A673 (cell line): ENCODE measurements around the gene GLDN. TPM values are rescaled to one million over a fixed set of nuclear protein-coding genes. Genes with fewer than 3 reads are reported as not detected.

Experiments used
- Bru-seq: library from RNA; stranded (reverse); fragments of 400-500 nt; gene quantifications from one replicate; lab custom pipeline; 2021; lab: Mats Ljungman, UMichigan
- BruChase-seq, 2 experiments: library from RNA; stranded (reverse); fragments of 400-500 nt; gene quantifications; one replicate each; lab custom pipeline; 2021; lab: Mats Ljungman, UMichigan
- BruUV-seq: library from RNA; stranded (reverse); fragments of 400-500 nt; replicated peaks from 2 replicates; lab custom pipeline; 2021; lab: Mats Ljungman, UMichigan
- CTCF ChIA-PET: fragments of 300-600 bp; sonication (Branson Sonifier 250); formaldehyde crosslinking; loops from one replicate; lab custom pipeline; 2022; ENCODE audit warnings: antibody characterized with exemption; lab: Charles Lee
- POLR2A ChIA-PET: fragments of 300-600 bp; sonication (Branson Sonifier 250); formaldehyde crosslinking; loops from one replicate; lab custom pipeline; 2022; ENCODE audit warnings: antibody characterized with exemption; ENCODE audit not compliant: low non-redundant PET; lab: Charles Lee
- DNase-seq: peaks from one replicate; pipeline ENCODE4 v3.0.0-alpha.2; 2015; ENCODE audit warnings: low spot score
- H3K27ac ChIP-seq: fragments of 200-600 bp; sonication (generic); 2 replicates; pipeline ENCODE4 v1.5.1; 2016; ENCODE audit warnings: mixed run types, low read depth, mild to moderate bottlenecking, mixed read lengths, antibody characterized with exemption, low read length; ENCODE audit not compliant: poor library complexity, severe bottlenecking
- H3K27me3 ChIP-seq: fragments of 200-600 bp; sonication (generic); replicated peaks from 2 replicates; pipeline ENCODE4 v1.6.1; 2017; ENCODE audit warnings: mixed run types, low read depth, mild to moderate bottlenecking, mixed read lengths, antibody characterized with exemption, low read length; ENCODE audit not compliant: insufficient read depth, poor library complexity
- H3K36me3 ChIP-seq: fragments of 200-600 bp; sonication (generic); 2 replicates; pipeline ENCODE4 v1.6.1; 2016; ENCODE audit warnings: mixed run types, mild to moderate bottlenecking, mixed read lengths, antibody characterized with exemption, low read length; ENCODE audit not compliant: insufficient read depth, poor library complexity, severe bottlenecking
- H3K4me1 ChIP-seq: fragments of 200-600 bp; sonication (generic); 2 replicates; pipeline ENCODE4 v1.6.1; 2017; ENCODE audit warnings: mixed run types, mild to moderate bottlenecking, mixed read lengths, antibody characterized with exemption, low read length; ENCODE audit not compliant: insufficient read depth, poor library complexity, severe bottlenecking
- H3K4me3 ChIP-seq: fragments of 200-600 bp; sonication (generic); 2 replicates; pipeline ENCODE4 v1.5.1; 2016; ENCODE audit warnings: low read depth, mixed run types, mild to moderate bottlenecking, mixed read lengths, low read length; ENCODE audit not compliant: poor library complexity, severe bottlenecking
- H3K9me3 ChIP-seq: fragments of 200-600 bp; sonication (generic); 2 replicates; pipeline ENCODE4 v1.6.1; 2016; ENCODE audit warnings: mixed run types, low read depth, mild to moderate bottlenecking, mixed read lengths, antibody characterized with exemption, low read length; ENCODE audit not compliant: poor library complexity, severe bottlenecking
- CTCF ChIP-seq: fragments of 300-800, 200-600 bp; sonication (generic); conservative IDR thresholded peaks from 2 replicates; pipeline ENCODE4 v1.5.1; 2017; ENCODE audit warnings: low read depth, mild to moderate bottlenecking, antibody characterized with exemption, low read length, moderate library complexity, mixed read lengths
- EZH2 ChIP-seq: fragments of 200-600 bp; sonication (generic); IDR thresholded peaks from 2 replicates; pipeline ENCODE4 v1.6.1; 2017; ENCODE audit warnings: borderline replicate concordance, low read depth, mild to moderate bottlenecking, mixed read lengths, antibody characterized with exemption, low read length; ENCODE audit not compliant: poor library complexity, severe bottlenecking
- intact Hi-C: fragments of 100-400 bp; cut with micrococcal nuclease; formaldehyde crosslinking; loops from one replicate; pipeline ENCODE4 v1.10.0; 2022; ENCODE audit not compliant: unreplicated experiment
- long read RNA-seq: library from polyadenylated mRNA; stranded (forward); transcript quantifications from one replicate; pipeline ENCODE4 v2.0.0, GENCODE V29; 2022
- total RNA-seq: library from RNA; stranded (reverse); gene quantifications from 2 replicates; pipeline ENCODE4 v1.2.3, GENCODE V29; 2021

Gene GLDN
- total RNA-seq (not detected in 2 replicates), Bru-seq, nascent RNA (percentile 3 among the genes with signal in this experiment), BruChase-seq, experiment 1, labeled RNA remaining after a 2-hour chase (percentile 9 among the genes with signal in this experiment), BruChase-seq, experiment 2, labeled RNA remaining after a 6-hour chase (percentile 5 among the genes with signal in this experiment)
- long read RNA-seq: 0 reads

DNA sequence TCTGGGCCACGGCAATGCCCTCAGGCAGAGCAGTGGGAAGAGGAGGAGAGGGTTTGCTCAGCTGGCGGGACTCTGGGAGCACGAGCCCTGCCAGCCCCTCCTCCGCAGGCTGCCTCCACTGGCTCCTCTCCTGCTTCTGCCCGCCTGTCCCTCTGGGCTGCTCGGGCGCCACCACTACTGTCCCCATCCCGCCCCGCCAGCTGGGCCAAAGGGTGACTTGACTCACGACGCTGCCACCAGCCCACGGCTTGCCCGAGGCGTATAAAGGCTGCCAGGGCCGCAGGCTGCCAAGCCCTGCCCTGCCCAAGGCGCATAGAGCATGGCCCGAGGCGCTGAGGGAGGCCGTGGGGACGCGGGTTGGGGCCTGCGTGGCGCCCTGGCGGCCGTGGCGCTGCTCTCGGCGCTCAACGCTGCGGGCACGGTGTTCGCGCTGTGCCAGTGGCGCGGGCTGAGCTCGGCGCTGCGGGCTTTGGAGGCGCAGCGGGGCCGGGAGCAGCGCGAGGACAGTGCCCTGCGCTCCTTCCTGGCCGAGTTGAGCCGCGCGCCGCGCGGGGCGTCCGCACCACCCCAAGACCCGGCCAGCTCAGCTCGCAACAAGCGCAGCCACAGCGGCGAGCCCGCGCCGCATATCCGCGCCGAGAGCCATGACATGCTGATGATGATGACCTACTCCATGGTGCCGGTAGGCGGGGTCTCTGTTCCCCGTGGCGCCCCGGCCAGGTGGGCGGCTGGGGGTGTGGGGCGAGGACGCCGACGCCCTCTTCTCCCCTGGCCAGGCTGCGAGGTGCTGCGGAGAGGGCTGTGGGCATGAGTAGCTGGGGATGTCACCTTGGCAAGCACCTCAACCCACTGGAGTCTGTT lies at the start of gene GLDN:
GLDN (plus strand) TSS at position 290 of the 861 bp plus-strand sequence; CDS start at position 320, 30 bp downstream.
- TF ChIP-seq CTCF: no peak
- TF ChIP-seq EZH2: no peak
- H3K36me3 ChIP-seq: no peaks in the 10 kb centered on the region
- intact Hi-C loops: no loop called here
- peak within 1 kb of the TSS; percentile 18 for H3K4me3 ChIP-seq
- ChIA-PET CTCF (no interaction called here), POLR2A (no interaction called here)
- no peaks in the 10 kb centered on the region for H3K9me3 ChIP-seq
- no peaks in the 10 kb centered on the region for H3K4me1 ChIP-seq
- no peak within 1 kb of the TSS for H3K27ac ChIP-seq
- no TSS peak for BruUV-seq
- DNase-seq: no peak
- peaks cover 30% of the 10 kb centered on the region for H3K27me3 ChIP-seq

- intact Hi-C loops: no loop called here
- ChIA-PET CTCF (interaction anchor here (0.9 kb wide), 1 partner anchor 82 kb away, joined by 3 read pairs; no protein-coding TSS in a partner anchor), POLR2A (interaction anchor here (0.7 kb wide), 1 partner anchor 857 kb away, joined by 3 read pairs; no protein-coding TSS in a partner anchor)
- no peaks in the 10 kb centered on the region for H3K27me3 ChIP-seq
- no peaks in the 10 kb centered on the region for H3K36me3 ChIP-seq
- no peak overlapping the region for H3K27ac ChIP-seq
- DNase-seq: no peak
- BruUV-seq: no TSS peak
- H3K9me3 ChIP-seq: no peaks in the 10 kb centered on the region
- H3K4me1 ChIP-seq: no peaks in the 10 kb centered on the region
- TF ChIP-seq EZH2 (no peak), CTCF (no peak)
- no peak overlapping the region for H3K4me3 ChIP-seq
These were observed 42.8 kb upstream of the GLDN start for GRCh38 chr15:51298620-51299019.

GRCh38 chr15:51299187-51300015 lies 42.1 kb upstream of the GLDN start:
- no TSS peak for BruUV-seq
- H3K27me3 ChIP-seq: no peaks in the 10 kb centered on the region

More at GRCh38 chr15:51299187-51300015, 42.1 kb upstream of the GLDN start:
- no peak overlapping the region for H3K4me3 ChIP-seq
- no peaks in the 10 kb centered on the region for H3K9me3 ChIP-seq
- H3K4me1 ChIP-seq: no peaks in the 10 kb centered on the region
- H3K36me3 ChIP-seq: no peaks in the 10 kb centered on the region
- ChIA-PET POLR2A (interaction anchor here (0.7 kb wide), 1 partner anchor 857 kb away, joined by 3 read pairs; no protein-coding TSS in a partner anchor), CTCF (interaction anchor here (0.9 kb wide), 1 partner anchor 81 kb away, joined by 3 read pairs; no protein-coding TSS in a partner anchor)
- intact Hi-C loops: no loop called here
- DNase-seq: no peak
- TF ChIP-seq CTCF: no peak
- TF ChIP-seq EZH2: no peak
- H3K27ac ChIP-seq: no peak overlapping the region
